BLaER1 treated with 17β-estradiol and CSF1 and Interleukin-3, amounts not matched to agents 10 nM and 100 nM (cell line): Measurements from ENCODE around the gene ALDH1B1.
"Not testable (repeated sequence)": the region's sequence is repeated elsewhere in the genome, so short reads cannot be mapped to it uniquely, and the experiment has no call there.

Source experiments
- H3K27ac ChIP-seq, 11 experiments: shearing (Covaris generic); formaldehyde crosslinking; 2 replicates each; pipeline ENCODE4 v1.8.1; 2022
- H3K27me3 ChIP-seq, 11 experiments: shearing (Covaris generic); formaldehyde crosslinking; 2 replicates each; pipeline ENCODE4 v1.8.1; 2022
- H3K36me3 ChIP-seq, 11 experiments: shearing (Covaris generic); formaldehyde crosslinking; 2 replicates each; pipeline ENCODE4 v1.8.1; 2022
- H3K4me1 ChIP-seq, 10 experiments: shearing (Covaris generic); formaldehyde crosslinking; 2 replicates each; pipeline ENCODE4 v1.8.1; 2022
- H3K4me2 ChIP-seq, 11 experiments: shearing (Covaris generic); formaldehyde crosslinking; 2 replicates each; pipeline ENCODE4 v1.8.1; 2022
- H3K4me3 ChIP-seq, 10 experiments: shearing (Covaris generic); formaldehyde crosslinking; 2 replicates each; pipeline ENCODE4 v1.8.1; 2022
- H3K9ac ChIP-seq, 11 experiments: shearing (Covaris generic); formaldehyde crosslinking; 2 replicates each; pipeline ENCODE4 v1.8.1; 2022
- H3K9me3 ChIP-seq, 11 experiments: shearing (Covaris generic); formaldehyde crosslinking; replicated peaks in 1 of 11; 2 replicates each; pipeline ENCODE4 v1.8.1; 2022
- H4K20me1 ChIP-seq, 11 experiments: shearing (Covaris generic); formaldehyde crosslinking; 2 replicates each; pipeline ENCODE4 v1.8.1; 2022
- Cebpa-rat ChIP-seq, 11 experiments: shearing (Covaris generic); IDR thresholded peaks; 2 replicates each; pipeline ENCODE4 v1.8.1; 2022

The ALDH1B1 gene

DNA sequence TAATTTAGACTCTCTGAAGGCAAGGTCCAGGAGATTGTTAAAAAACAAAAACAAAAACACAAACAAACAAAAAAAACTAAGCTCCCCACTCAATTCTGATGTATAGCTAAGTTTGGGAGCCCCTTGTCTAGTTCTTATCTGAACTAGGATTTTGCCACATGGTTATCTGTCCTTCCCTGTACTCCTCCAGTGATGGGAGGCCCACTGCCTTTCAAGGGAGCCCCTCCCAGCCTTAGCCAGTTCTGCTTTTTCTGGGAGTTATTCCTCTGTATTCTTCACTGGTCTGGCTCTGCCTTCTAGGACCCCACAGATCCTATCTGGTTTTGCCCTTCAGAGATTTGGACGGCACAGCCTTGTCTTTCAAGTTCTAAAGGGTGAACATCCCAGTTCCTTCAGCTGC is 2.1 kb upstream of the ALDH1B1 start:
- no peak overlapping the region for H3K9ac ChIP-seq
- peaks cover 7 to 11% (median 9%) of the 10 kb centered on the region in 11 experiments for H3K9me3 ChIP-seq
- H3K4me3 ChIP-seq: no peak overlapping the region
- H3K27me3 ChIP-seq: no peaks in the 10 kb centered on the region
- H3K4me1 ChIP-seq: peaks cover 15 to 26% (median 21%) of the 10 kb centered on the region in 10 experiments
- peaks cover 0 to 14% (median 0%) of the 10 kb centered on the region in 11 experiments; a peak in 3 of 22 replicates for H4K20me1 ChIP-seq
- peaks cover 0 to 12% (median 3%) of the 10 kb centered on the region in 11 experiments; a peak in 16 of 22 replicates for H3K36me3 ChIP-seq
- H3K4me2 ChIP-seq: peak overlapping the region in 3 of 11 experiments; percentile 10 to 48 (median 32); a peak in 5 of 22 replicates
- no peak for TF ChIP-seq Cebpa-rat (IDR thresholded peaks at IDR 0.05)
- no peak overlapping the region for H3K27ac ChIP-seq

DNA sequence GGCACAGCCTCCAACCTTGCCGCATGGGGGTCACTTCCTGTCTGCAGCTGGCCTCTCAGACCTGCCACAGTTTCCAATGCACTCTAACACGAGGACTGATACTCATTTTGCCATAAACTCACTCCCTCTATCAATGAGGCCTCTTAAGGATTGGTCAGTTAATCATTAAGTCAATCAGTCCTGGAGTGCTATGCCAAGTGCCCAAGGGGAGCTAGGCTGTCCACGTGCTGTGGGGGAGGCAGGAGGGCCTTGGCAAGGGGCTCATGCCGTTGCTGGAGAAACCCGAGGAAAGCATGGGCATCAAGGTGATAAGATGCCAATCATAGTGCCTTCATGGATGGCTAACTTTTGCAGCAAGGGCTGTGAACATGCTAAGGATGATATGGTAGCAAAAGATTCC is 1.7 kb upstream of the ALDH1B1 start:
- H3K4me2 ChIP-seq: peak overlapping the region in 3 of 11 experiments; percentile 10 to 48 (median 32); a peak in 5 of 22 replicates
- H3K27ac ChIP-seq: no peak overlapping the region
- no peak for TF ChIP-seq Cebpa-rat (IDR thresholded peaks at IDR 0.05)
- H4K20me1 ChIP-seq: peaks cover 0 to 17% (median 3%) of the 10 kb centered on the region in 11 experiments; a peak in 5 of 22 replicates
- H3K27me3 ChIP-seq: no peaks in the 10 kb centered on the region
- peaks cover 3 to 7% (median 5%) of the 10 kb centered on the region in 11 experiments; a peak in 21 of 22 replicates for H3K9me3 ChIP-seq
- no peak overlapping the region for H3K4me3 ChIP-seq
- H3K36me3 ChIP-seq: peaks cover 3 to 16% (median 7%) of the 10 kb centered on the region in 11 experiments
- peaks cover 15 to 26% (median 21%) of the 10 kb centered on the region in 10 experiments for H3K4me1 ChIP-seq
- no peak overlapping the region for H3K9ac ChIP-seq

DNA sequence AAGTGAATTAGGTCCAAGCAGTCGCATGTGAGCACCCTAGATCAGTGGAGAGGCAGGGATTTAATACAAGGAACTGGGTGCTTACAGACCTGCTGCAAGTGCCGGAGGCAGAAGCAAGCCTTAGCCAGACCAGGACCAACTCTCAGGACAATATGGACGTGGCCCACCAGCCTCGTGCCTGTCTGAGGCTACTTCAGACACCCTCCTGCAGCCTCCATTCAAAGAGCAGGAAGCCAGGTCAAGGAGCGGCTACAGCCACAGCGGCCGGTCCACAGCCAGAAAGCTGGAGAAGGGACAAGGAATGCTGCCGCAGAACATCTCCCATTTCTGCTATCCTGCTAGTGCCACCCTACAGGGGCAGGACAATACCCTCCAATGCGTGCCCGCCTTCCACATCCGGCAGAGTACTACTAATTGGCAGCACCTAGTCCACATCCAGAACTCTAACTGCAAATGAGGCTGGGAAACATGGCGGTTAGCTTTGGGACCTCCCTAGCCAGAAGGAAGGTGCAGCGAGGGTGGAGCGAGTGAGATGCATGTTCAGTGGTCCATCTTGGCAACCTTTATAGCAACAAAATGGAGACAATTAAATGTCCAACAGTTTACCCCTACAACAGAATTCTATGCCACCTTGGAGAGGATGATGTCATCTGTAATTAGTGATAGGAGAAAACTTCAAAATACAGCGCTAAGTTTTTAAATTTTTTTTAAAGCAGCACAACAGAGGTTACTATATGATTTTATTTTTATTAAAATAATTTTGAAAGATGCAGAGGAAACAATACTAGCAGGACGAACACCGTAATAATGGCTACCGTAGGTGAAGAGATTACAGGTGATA is 1.0 kb upstream of the ALDH1B1 start:
- peak overlapping the region in 4 of 10 experiments; percentile 70 to 86 (median 78); a peak in 7 of 20 replicates for H3K4me3 ChIP-seq
- H3K36me3 ChIP-seq: peaks cover 10 to 23% (median 13%) of the 10 kb centered on the region in 11 experiments
- H4K20me1 ChIP-seq: peaks cover 0 to 21% (median 7%) of the 10 kb centered on the region in 11 experiments; a peak in 8 of 22 replicates
- peaks cover 0 to under 1% (median 0%) of the 10 kb centered on the region in 11 experiments; a peak in 1 of 22 replicates for H3K9me3 ChIP-seq
- H3K27me3 ChIP-seq: no peaks in the 10 kb centered on the region
- H3K27ac ChIP-seq: no peak overlapping the region
- no peak overlapping the region; a peak in 1 of 22 replicates for H3K9ac ChIP-seq
- TF ChIP-seq Cebpa-rat (IDR thresholded peaks at IDR 0.05): no peak
- peak overlapping the region in 10 of 11 experiments; percentile 75 to 99 (median 94); a peak in 17 of 22 replicates for H3K4me2 ChIP-seq
- H3K4me1 ChIP-seq: peaks cover 15 to 26% (median 21%) of the 10 kb centered on the region in 10 experiments

DNA sequence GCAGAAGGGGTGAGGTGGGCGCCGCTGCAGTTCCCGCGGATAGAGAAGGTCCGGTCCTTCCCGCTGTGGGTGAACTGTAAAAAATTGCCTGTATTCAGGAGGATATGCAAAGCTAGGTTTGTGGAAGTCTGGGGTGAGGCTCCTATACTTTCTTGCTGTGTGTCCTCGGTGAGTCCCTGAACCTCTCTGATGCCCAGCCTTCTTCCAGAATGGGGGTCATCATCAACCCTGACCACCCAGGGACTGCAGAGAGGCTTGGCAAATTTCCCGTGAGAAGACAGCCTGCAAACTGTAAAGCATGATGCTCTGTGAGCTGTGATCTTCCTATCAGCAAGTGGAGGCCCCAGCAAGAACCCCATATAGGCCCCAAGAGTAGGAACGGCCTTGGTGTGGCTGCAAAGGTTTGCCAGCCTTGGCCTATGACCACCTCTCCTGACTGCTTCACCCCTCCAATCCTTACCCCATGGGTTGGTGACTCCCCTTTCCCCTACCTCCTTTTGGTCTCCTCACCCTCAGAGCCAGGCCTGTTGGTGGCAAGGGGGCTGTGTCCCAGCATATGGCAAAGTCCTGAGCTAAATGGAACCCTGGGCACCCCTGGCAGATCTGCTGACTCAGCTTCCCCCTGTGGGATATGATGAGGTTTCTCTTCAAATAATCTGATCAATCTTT is 760 bp downstream of the ALDH1B1 start:
- Histone ChIP-seq H3K4me3 (peak overlapping the region; percentile 70 to 91 (median 84)), H3K9me3 (no peaks in the 10 kb centered on the region), H3K4me1 (peaks cover 15 to 26% (median 21%) of the 10 kb centered on the region in 10 experiments), H3K27ac (peak overlapping the region; percentile 18 to 84 (median 76); a peak in 21 of 22 replicates), H3K4me2 (peak overlapping the region; percentile 91 to 99 (median 94)), H3K27me3 (no peaks in the 10 kb centered on the region), H3K9ac (peak overlapping the region; percentile 75 to 89 (median 84)), H3K36me3 (peaks cover 19 to 40% (median 31%) of the 10 kb centered on the region in 11 experiments), H4K20me1 (peaks cover 0 to 28% (median 17%) of the 10 kb centered on the region in 11 experiments; a peak in 10 of 22 replicates)
- no peak for TF ChIP-seq Cebpa-rat (IDR thresholded peaks at IDR 0.05)

DNA sequence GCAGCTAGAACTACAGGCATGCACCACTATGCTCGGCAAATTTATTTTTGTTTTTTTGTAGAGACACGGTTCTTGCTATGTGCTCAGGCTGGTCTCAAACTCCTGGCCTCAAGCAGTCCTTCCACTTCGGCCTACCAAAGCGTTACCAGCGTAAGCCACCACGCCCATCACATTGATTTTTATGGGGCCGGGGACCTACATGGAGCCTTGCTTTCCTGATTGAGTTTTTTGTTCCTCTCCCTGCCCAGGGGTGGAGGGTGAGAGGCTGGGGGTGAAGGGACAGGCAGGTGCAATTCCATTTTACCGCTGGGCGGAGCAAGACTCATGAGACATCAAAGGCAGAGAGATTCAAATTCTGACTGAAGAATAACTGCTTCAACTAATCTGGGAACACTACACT is 1.9 kb downstream of the ALDH1B1 start:
- peak overlapping the region; percentile 91 to 99 (median 94); a peak in 14 of 22 replicates for H3K4me2 ChIP-seq
- no peak overlapping the region for H3K4me3 ChIP-seq
- no peak overlapping the region for H3K27ac ChIP-seq
- TF ChIP-seq Cebpa-rat (IDR thresholded peaks at IDR 0.05): no peak
- peaks cover 0 to 32% (median 20%) of the 10 kb centered on the region in 11 experiments; a peak in 10 of 22 replicates for H4K20me1 ChIP-seq
- peaks cover 19 to 46% (median 41%) of the 10 kb centered on the region in 11 experiments for H3K36me3 ChIP-seq
- no peak overlapping the region for H3K9ac ChIP-seq
- no peaks in the 10 kb centered on the region for H3K9me3 ChIP-seq
- peaks cover 15 to 26% (median 19%) of the 10 kb centered on the region in 10 experiments for H3K4me1 ChIP-seq
- H3K27me3 ChIP-seq: no peaks in the 10 kb centered on the region

DNA sequence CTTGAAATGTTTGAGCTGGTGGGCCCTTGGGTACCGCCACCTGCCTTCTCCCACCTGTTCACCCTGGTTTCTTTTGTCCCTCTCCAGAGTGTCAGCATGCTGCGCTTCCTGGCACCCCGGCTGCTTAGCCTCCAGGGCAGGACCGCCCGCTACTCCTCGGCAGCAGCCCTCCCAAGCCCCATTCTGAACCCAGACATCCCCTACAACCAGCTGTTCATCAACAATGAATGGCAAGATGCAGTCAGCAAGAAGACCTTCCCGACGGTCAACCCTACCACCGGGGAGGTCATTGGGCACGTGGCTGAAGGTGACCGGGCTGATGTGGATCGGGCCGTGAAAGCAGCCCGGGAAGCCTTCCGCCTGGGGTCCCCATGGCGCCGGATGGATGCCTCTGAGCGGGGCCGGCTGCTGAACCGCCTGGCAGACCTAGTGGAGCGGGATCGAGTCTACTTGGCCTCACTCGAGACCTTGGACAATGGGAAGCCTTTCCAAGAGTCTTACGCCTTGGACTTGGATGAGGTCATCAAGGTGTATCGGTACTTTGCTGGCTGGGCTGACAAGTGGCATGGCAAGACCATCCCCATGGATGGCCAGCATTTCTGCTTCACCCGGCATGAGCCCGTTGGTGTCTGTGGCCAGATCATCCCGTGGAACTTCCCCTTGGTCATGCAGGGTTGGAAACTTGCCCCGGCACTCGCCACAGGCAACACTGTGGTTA is 3.3 kb downstream of the ALDH1B1 start:
- H3K27me3 ChIP-seq: no peaks in the 10 kb centered on the region
- H3K36me3 ChIP-seq: peaks cover 19 to 47% (median 42%) of the 10 kb centered on the region in 11 experiments
- H3K9ac ChIP-seq: no peak overlapping the region
- H4K20me1 ChIP-seq: peaks cover 0 to 32% (median 20%) of the 10 kb centered on the region in 11 experiments; a peak in 10 of 22 replicates
- peaks cover 15 to 23% (median 17%) of the 10 kb centered on the region in 10 experiments for H3K4me1 ChIP-seq
- no peak for TF ChIP-seq Cebpa-rat (IDR thresholded peaks at IDR 0.05)
- no peak overlapping the region for H3K4me3 ChIP-seq
- no peak overlapping the region for H3K27ac ChIP-seq
- no peak overlapping the region for H3K4me2 ChIP-seq
- H3K9me3 ChIP-seq: no peaks in the 10 kb centered on the region

DNA sequence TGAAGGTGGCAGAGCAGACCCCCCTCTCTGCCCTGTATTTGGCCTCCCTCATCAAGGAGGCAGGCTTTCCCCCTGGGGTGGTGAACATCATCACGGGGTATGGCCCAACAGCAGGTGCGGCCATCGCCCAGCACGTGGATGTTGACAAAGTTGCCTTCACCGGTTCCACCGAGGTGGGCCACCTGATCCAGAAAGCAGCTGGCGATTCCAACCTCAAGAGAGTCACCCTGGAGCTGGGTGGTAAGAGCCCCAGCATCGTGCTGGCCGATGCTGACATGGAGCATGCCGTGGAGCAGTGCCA is 3.8 kb downstream of the ALDH1B1 start:
- Histone ChIP-seq H3K27ac (no peak overlapping the region), H3K36me3 (peaks cover 19 to 47% (median 42%) of the 10 kb centered on the region in 11 experiments), H3K9ac (no peak overlapping the region), H3K27me3 (no peaks in the 10 kb centered on the region), H3K9me3 (no peaks in the 10 kb centered on the region), H3K4me3 (no peak overlapping the region), H3K4me2 (no peak overlapping the region), H4K20me1 (peaks cover 0 to 32% (median 20%) of the 10 kb centered on the region in 11 experiments; a peak in 10 of 22 replicates), H3K4me1 (peaks cover 14 to 23% (median 17%) of the 10 kb centered on the region in 10 experiments)
- TF ChIP-seq Cebpa-rat (IDR thresholded peaks at IDR 0.05): no peak

DNA sequence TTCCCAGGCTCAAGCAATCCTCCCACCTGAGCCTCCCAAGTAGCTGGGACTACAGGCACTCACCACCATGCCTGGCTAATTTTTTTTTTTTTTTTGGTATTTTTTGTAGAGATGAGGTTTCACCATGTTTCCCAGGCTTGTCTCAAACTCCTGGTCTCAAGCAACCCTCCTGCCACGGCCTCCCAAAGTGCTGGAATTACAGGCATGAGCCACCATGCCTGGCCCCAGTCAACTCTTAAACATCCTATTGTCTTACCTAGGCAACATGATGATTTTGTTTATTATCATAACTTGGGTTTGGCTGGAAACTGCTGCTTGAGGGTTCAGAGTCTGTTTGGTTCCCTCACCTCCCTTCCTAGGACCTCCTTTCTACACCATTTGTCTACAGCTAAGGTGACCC is 6.7 kb downstream of the ALDH1B1 start:
- H3K9me3 ChIP-seq, H3K9ac ChIP-seq, H3K4me3 ChIP-seq, H3K4me2 ChIP-seq, H3K27me3 ChIP-seq, H3K27ac ChIP-seq: not testable (repeated sequence)
- Histone ChIP-seq H4K20me1 (peaks cover 0 to 32% (median 20%) of the 10 kb centered on the region in 11 experiments; a peak in 10 of 22 replicates), H3K36me3 (peaks cover 19 to 47% (median 42%) of the 10 kb centered on the region in 11 experiments), H3K4me1 (peaks cover 2 to 15% (median 12%) of the 10 kb centered on the region in 10 experiments; a peak in 19 of 20 replicates)
